HepG2 (cell line): ENCODE results near the gene CXADR. TPM values are rescaled to one million over a fixed set of nuclear protein-coding genes. Genes with fewer than 3 reads are reported as not detected.

Experiments
- BCL6 ChIP-seq: IDR thresholded peaks from 2 replicates; pipeline ENCODE4 v1.6.1; 2016; ENCODE audit warnings: missing genetic modification reagents, missing compliant biosample characterization
- ETV5 ChIP-seq: IDR thresholded peaks from 2 replicates; pipeline ENCODE4 v1.6.1; 2018; ENCODE audit warnings: missing biosample characterization, missing genetic modification reagents, inconsistent platforms, borderline replicate concordance
- FOSL2 ChIP-seq: sonication (generic); formaldehyde crosslinking; IDR thresholded peaks from 2 replicates; pipeline ENCODE4 v1.4.0; 2020; ENCODE audit warnings: missing genetic modification reagents
- KDM5A ChIP-seq: fragments of 200-600 bp; sonication (generic); IDR thresholded peaks from 2 replicates; pipeline ENCODE4 v1.7.0; 2018; ENCODE audit warnings: antibody characterized with exemption, mild to moderate bottlenecking, low read length, borderline replicate concordance
- NCOA2 ChIP-seq: sonication (generic); formaldehyde crosslinking; IDR thresholded peaks from 2 replicates; pipeline ENCODE4 v1.8.0; 2022; ENCODE audit warnings: inconsistent platforms
- RELA ChIP-seq: sonication (generic); formaldehyde crosslinking; IDR thresholded peaks from 2 replicates; pipeline ENCODE4 v1.4.0; 2020; ENCODE audit warnings: missing genetic modification reagents
- SNAI1 ChIP-seq: sonication (generic); formaldehyde crosslinking; IDR thresholded peaks from 2 replicates; pipeline ENCODE4 v1.5.0; 2020; ENCODE audit warnings: mild to moderate bottlenecking, missing genetic modification reagents, borderline replicate concordance
- SSRP1 ChIP-seq: IDR thresholded peaks from 2 replicates; pipeline ENCODE4 v1.6.1; 2016; ENCODE audit warnings: control low read depth
- SYNCRIP ChIP-seq: fragments of 200-400 bp; formaldehyde crosslinking; IDR thresholded peaks from 2 replicates; pipeline ENCODE4 v1.6.1; 2018; ENCODE audit warnings: mild to moderate bottlenecking, low read depth, low read length; ENCODE audit not compliant: insufficient read depth
- TCF7L2 ChIP-seq: IDR thresholded peaks from 2 replicates; pipeline ENCODE4 v1.6.1; 2011; ENCODE audit warnings: mild to moderate bottlenecking, low read depth, low read length, moderate library complexity
- ZBTB1 ChIP-seq: sonication (generic); formaldehyde crosslinking; IDR thresholded peaks from 2 replicates; pipeline ENCODE4 v1.4.0; 2020; ENCODE audit warnings: missing genetic modification reagents, borderline replicate concordance
- ZNF124 ChIP-seq: sonication (generic); formaldehyde crosslinking; IDR thresholded peaks from 2 replicates; pipeline ENCODE4 v1.4.0; 2020; ENCODE audit warnings: missing genetic modification reagents
- ZNF143 ChIP-seq: sonication (generic); formaldehyde crosslinking; IDR thresholded peaks from 2 replicates; pipeline ENCODE4 v1.4.0; 2020; ENCODE audit warnings: missing genetic modification reagents
- ZNF468 ChIP-seq: sonication (generic); formaldehyde crosslinking; IDR thresholded peaks from 2 replicates; pipeline ENCODE4 v1.8.0; 2022; ENCODE audit warnings: mild to moderate bottlenecking, moderate library complexity, missing genetic modification reagents
- ZNF614 ChIP-seq: IDR thresholded peaks from 2 replicates; pipeline ENCODE4 v1.6.1; 2018; ENCODE audit warnings: missing biosample characterization, missing genetic modification reagents, inconsistent platforms, borderline replicate concordance
- ZNF724P ChIP-seq: sonication (generic); formaldehyde crosslinking; IDR thresholded peaks from 2 replicates; pipeline ENCODE4 v1.8.0; 2022; ENCODE audit warnings: missing genetic modification reagents, borderline replicate concordance
- polyA plus RNA-seq, 8 experiments: library from polyadenylated mRNA; depleted of rRNA in 3 of 8; stranded (reverse) in 7 of 8; unstranded in 1 of 8; fragments of >200 nt; fragmentation: Illumina TruSeq in 4 of 8; extraction: Trizol in 4 of 8; gene quantifications; 2 replicates each; pipeline versions ENCODE4 v1.2.1 to v1.2.3, GENCODE V29; 2011 to 2016; ENCODE audit warnings: low read depth in 4 of 8, missing spikeins in 1 of 8, mixed read lengths in 1 of 8; ENCODE audit not compliant: insufficient read depth in 1 of 8
- total RNA-seq, 5 experiments: library from RNA; depleted of rRNA; stranded (reverse); fragments of >200 nt; fragmentation: Illumina TruSeq; extraction: Trizol; gene quantifications; 2 replicates each; pipeline ENCODE4 v1.2.3, GENCODE V29; 2016; ENCODE audit warnings: low read depth in 1 of 5
- TF ChIP-seq, protein P1 (sequence below): sonication (generic); formaldehyde crosslinking; IDR thresholded peaks from 2 replicates; pipeline ENCODE4 v1.4.0; 2020; ENCODE audit warnings: mild to moderate bottlenecking, missing genetic modification reagents, borderline replicate concordance
- TF ChIP-seq, protein P2 (sequence below): sonication (generic); formaldehyde crosslinking; IDR thresholded peaks from 2 replicates; pipeline ENCODE4 v1.4.0; 2020; ENCODE audit warnings: missing genetic modification reagents
- TF ChIP-seq, protein P3 (sequence below): sonication (generic); formaldehyde crosslinking; IDR thresholded peaks from 2 replicates; pipeline ENCODE4 v1.4.0; 2020; ENCODE audit warnings: missing genetic modification reagents

Gene CXADR
- total and polyA plus RNA-seq, 2 of the 13 experiments (the other 11 are each of a cell fraction or from before 2014, with no cell fraction given): 86.8 to 110 TPM

DNA sequence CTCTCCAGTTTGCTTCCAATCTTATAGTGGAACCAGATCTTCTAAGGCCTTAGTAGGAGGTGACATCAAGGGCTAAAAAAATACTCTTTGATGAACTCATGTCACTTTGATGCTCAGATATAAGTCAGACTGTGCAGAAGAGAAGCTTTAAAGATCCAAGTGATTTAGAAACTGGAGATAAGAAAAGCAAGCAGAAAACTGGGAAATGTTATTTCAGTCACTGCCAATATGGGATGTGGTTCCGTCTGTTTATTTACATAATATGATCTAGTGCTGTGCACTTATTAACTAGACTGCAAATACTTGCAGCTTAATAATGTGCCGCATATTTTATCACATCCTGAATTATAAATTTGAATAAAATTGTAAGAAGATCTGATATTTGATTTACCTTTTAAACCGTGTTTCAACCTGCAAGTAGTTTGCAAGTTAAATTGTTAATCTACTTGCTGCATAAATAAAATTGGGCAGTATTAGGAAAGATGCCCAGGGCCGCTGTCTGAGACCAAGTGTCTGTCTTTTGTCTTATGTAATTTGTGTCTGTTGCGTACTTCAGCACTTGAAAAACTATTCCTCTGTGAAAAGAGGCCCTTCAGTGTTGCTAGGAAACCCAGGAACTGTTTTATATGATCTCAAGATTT, 29.6 kb downstream of the CXADR start (continued):
- TF ChIP-seq, protein P1, sequence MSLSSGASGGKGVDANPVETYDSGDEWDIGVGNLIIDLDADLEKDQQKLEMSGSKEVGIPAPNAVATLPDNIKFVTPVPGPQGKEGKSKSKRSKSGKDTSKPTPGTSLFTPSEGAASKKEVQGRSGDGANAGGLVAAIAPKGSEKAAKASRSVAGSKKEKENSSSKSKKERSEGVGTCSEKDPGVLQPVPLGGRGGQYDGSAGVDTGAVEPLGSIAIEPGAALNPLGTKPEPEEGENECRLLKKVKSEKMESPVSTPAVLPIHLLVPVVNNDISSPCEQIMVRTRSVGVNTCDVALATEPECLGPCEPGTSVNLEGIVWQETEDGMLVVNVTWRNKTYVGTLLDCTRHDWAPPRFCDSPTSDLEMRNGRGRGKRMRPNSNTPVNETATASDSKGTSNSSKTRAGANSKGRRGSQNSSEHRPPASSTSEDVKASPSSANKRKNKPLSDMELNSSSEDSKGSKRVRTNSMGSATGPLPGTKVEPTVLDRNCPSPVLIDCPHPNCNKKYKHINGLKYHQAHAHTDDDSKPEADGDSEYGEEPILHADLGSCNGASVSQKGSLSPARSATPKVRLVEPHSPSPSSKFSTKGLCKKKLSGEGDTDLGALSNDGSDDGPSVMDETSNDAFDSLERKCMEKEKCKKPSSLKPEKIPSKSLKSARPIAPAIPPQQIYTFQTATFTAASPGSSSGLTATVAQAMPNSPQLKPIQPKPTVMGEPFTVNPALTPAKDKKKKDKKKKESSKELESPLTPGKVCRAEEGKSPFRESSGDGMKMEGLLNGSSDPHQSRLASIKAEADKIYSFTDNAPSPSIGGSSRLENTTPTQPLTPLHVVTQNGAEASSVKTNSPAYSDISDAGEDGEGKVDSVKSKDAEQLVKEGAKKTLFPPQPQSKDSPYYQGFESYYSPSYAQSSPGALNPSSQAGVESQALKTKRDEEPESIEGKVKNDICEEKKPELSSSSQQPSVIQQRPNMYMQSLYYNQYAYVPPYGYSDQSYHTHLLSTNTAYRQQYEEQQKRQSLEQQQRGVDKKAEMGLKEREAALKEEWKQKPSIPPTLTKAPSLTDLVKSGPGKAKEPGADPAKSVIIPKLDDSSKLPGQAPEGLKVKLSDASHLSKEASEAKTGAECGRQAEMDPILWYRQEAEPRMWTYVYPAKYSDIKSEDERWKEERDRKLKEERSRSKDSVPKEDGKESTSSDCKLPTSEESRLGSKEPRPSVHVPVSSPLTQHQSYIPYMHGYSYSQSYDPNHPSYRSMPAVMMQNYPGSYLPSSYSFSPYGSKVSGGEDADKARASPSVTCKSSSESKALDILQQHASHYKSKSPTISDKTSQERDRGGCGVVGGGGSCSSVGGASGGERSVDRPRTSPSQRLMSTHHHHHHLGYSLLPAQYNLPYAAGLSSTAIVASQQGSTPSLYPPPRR: peak; percentile 98
- TF ChIP-seq ZNF124 (CRISPR knock-in tag): peak; percentile 83; the same call in 1 of the 2 replicates
- TF ChIP-seq NCOA2 (CRISPR knock-in tag): peak; percentile 97
- TF ChIP-seq TCF7L2: peak; percentile 91
- no peak for TF ChIP-seq ZBTB1
- TF ChIP-seq SSRP1 (CRISPR knock-in tag): 0 out of 2 replicates have a peak, but pooled peaks have one; percentile 29
- TF ChIP-seq, protein P2, sequence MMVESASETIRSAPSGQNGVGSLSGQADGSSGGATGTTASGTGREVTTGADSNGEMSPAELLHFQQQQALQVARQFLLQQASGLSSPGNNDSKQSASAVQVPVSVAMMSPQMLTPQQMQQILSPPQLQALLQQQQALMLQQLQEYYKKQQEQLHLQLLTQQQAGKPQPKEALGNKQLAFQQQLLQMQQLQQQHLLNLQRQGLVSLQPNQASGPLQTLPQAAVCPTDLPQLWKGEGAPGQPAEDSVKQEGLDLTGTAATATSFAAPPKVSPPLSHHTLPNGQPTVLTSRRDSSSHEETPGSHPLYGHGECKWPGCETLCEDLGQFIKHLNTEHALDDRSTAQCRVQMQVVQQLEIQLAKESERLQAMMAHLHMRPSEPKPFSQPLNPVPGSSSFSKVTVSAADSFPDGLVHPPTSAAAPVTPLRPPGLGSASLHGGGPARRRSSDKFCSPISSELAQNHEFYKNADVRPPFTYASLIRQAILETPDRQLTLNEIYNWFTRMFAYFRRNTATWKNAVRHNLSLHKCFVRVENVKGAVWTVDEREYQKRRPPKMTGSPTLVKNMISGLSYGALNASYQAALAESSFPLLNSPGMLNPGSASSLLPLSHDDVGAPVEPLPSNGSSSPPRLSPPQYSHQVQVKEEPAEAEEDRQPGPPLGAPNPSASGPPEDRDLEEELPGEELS (CRISPR knock-in tag): peak; percentile 94
- TF ChIP-seq ZNF724P (CRISPR knock-in tag): no peak
- no peak for TF ChIP-seq ZNF143 (CRISPR knock-in tag)
- no peak for TF ChIP-seq ZNF468 (CRISPR knock-in tag)
- TF ChIP-seq BCL6: peak; percentile 90
- peak; percentile 56 for TF ChIP-seq FOSL2 (CRISPR knock-in tag)
- TF ChIP-seq KDM5A: no peak
- TF ChIP-seq ETV5 (CRISPR knock-in tag): peak; percentile 71; the same call in 1 of the 2 replicates
- TF ChIP-seq SYNCRIP: no peak
- TF ChIP-seq, protein P3, sequence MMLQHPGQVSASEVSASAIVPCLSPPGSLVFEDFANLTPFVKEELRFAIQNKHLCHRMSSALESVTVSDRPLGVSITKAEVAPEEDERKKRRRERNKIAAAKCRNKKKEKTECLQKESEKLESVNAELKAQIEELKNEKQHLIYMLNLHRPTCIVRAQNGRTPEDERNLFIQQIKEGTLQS (CRISPR knock-in tag): 0 out of 2 replicates have a peak, but pooled peaks have one; percentile 13
- TF ChIP-seq ZNF614 (CRISPR knock-in tag): peak; percentile 51; the same call in 1 of the 2 replicates
- TF ChIP-seq RELA (CRISPR knock-in tag): no peak
- TF ChIP-seq SNAI1 (CRISPR knock-in tag): no peak
